Activated CD8-positive, alpha-beta T cell treated with anti-CD3 and anti-CD28 coated beads, Interleukin-2, amount 10 ng/mL, durations not matched to agents 7 days and 5 days (primary cell): Measurements from ENCODE around the gene IL2RA. TPM values are rescaled to one million over a fixed set of nuclear protein-coding genes. Genes with fewer than 3 reads are reported as not detected.
"Not testable (repeated sequence)": the region's sequence is repeated elsewhere in the genome, so short reads cannot be mapped to it uniquely, and the experiment has no call there.

Experiments used
- ATAC-seq: fragments of 150-1000 bp; cut with Tn5 transposase; one replicate; pipeline ENCODE4 v1.10.0; 2021; ENCODE audit warnings: moderate library complexity
- CTCF ChIA-PET: fragments of 350-600 bp; sonication (Branson Sonifier 250); formaldehyde crosslinking; loops from one replicate; lab custom pipeline; 2021; ENCODE audit warnings: antibody characterized with exemption; lab: Charles Lee
- POLR2A ChIA-PET: fragments of 350-600 bp; sonication (Branson Sonifier 250); formaldehyde crosslinking; loops from one replicate; lab custom pipeline; 2021; ENCODE audit warnings: antibody characterized with exemption; lab: Charles Lee
- DNase-seq: peaks from one replicate; pipeline ENCODE4 v3.0.0-alpha.2; 2020
- H3K27ac Mint-ChIP-seq: one replicate; pipeline ENCODE4 v1.8.0; 2021; ENCODE audit warnings: mild to moderate bottlenecking, mixed read lengths
- H3K27me3 Mint-ChIP-seq: one replicate; pipeline ENCODE4 v1.8.0; 2021; ENCODE audit warnings: low read depth, mixed read lengths
- H3K36me3 Mint-ChIP-seq: one replicate; pipeline ENCODE4 v1.8.0; 2021; ENCODE audit warnings: low read depth, mixed read lengths
- H3K4me1 Mint-ChIP-seq: one replicate; pipeline ENCODE4 v1.8.0; 2021; ENCODE audit warnings: low read depth, mixed read lengths
- H3K4me3 Mint-ChIP-seq: one replicate; pipeline ENCODE4 v1.8.0; 2021; ENCODE audit warnings: mild to moderate bottlenecking, mixed read lengths
- H3K9me3 Mint-ChIP-seq: one replicate; pipeline ENCODE4 v1.8.0; 2022; ENCODE audit warnings: mixed read lengths; ENCODE audit not compliant: insufficient read depth
- total RNA-seq, 2 experiments: library from RNA; stranded (reverse); gene quantifications; one replicate each; pipeline ENCODE4 v1.2.3, GENCODE V29; 2021

Gene IL2RA
- total RNA-seq, 2 experiments from 2014 or later: 174 to 177 TPM

GRCh38 chr10:6005856-6006395 is 56.2 kb downstream of the IL2RA start:
- H3K9me3 Mint-ChIP-seq: no peaks in the 10 kb centered on the region
- no peak overlapping the region for H3K27ac Mint-ChIP-seq
- no peaks in the 10 kb centered on the region for H3K27me3 Mint-ChIP-seq
- peaks cover 15% of the 10 kb centered on the region for H3K36me3 Mint-ChIP-seq
- H3K4me1 Mint-ChIP-seq: peaks cover 22% of the 10 kb centered on the region
- ChIA-PET POLR2A (no interaction called here), CTCF (interaction anchor here (1.0 kb wide), 1 partner anchor 12 kb away, joined by 4 read pairs; no protein-coding TSS in a partner anchor)
- DNase-seq (peak; percentile 12), ATAC-seq (no peak)
- H3K4me3 Mint-ChIP-seq: no peak overlapping the region

GRCh38 chr10:6005161-6005804 is 56.9 kb downstream of the IL2RA start:
- H3K4me1 Mint-ChIP-seq: peaks cover 22% of the 10 kb centered on the region
- peaks cover 14% of the 10 kb centered on the region for H3K36me3 Mint-ChIP-seq
- POLR2A ChIA-PET: interaction anchor here (0.6 kb wide), 1 partner anchor 180 kb away, joined by 3 read pairs; no protein-coding TSS in a partner anchor
- H3K4me3 Mint-ChIP-seq, DNase-seq, H3K27me3 Mint-ChIP-seq, ATAC-seq, CTCF ChIA-PET, H3K9me3 Mint-ChIP-seq: not testable (repeated sequence)
- H3K27ac Mint-ChIP-seq: peak overlapping the region; percentile 54

- Mint-ChIP-seq H3K4me3 (no peak overlapping the region), H3K27me3 (peaks cover 3% of the 10 kb centered on the region)
- POLR2A ChIA-PET: no interaction called here
These were observed 59.2 kb downstream of the IL2RA start for GRCh38 chr10:6002809-6003510.

GRCh38 chr10:5999440-6000165 is 62.6 kb downstream of the IL2RA start:
- Mint-ChIP-seq H3K4me1 (peaks cover 22% of the 10 kb centered on the region), H3K27me3 (peaks cover 15% of the 10 kb centered on the region), H3K4me3 (no peak overlapping the region), H3K9me3 (no peaks in the 10 kb centered on the region), H3K36me3 (no peaks in the 10 kb centered on the region), H3K27ac (no peak overlapping the region)
- ATAC-seq: no peak
- peak; percentile 19 for DNase-seq
- CTCF ChIA-PET: no interaction called here
- POLR2A ChIA-PET: no interaction called here

More at GRCh38 chr10:6002809-6003510, 59.2 kb downstream of the IL2RA start:
- peaks cover 4% of the 10 kb centered on the region for H3K36me3 Mint-ChIP-seq
- no peak overlapping the region for H3K27ac Mint-ChIP-seq
- CTCF ChIA-PET: interaction anchor here (2.0 kb wide), 1 partner anchor 11 kb away, joined by 12 read pairs; no protein-coding TSS in a partner anchor
- DNase-seq: peak; percentile 17
- no peaks in the 10 kb centered on the region for H3K9me3 Mint-ChIP-seq
- no peak for ATAC-seq
- peaks cover 22% of the 10 kb centered on the region for H3K4me1 Mint-ChIP-seq

- POLR2A ChIA-PET: interaction anchor here (1.0 kb wide), 1 partner anchor 20 kb away, joined by 3 read pairs; no protein-coding TSS in a partner anchor
- Mint-ChIP-seq H3K4me1 (peaks cover 5% of the 10 kb centered on the region), H3K27me3 (peaks cover 23% of the 10 kb centered on the region), H3K4me3 (no peak overlapping the region), H3K36me3 (no peaks in the 10 kb centered on the region), H3K27ac (no peak overlapping the region), H3K9me3 (peaks cover 15% of the 10 kb centered on the region)
- no peak for ATAC-seq
- CTCF ChIA-PET: no interaction called here
- DNase-seq: no peak
These were observed 65.5 kb downstream of the IL2RA start for GRCh38 chr10:5996696-5997095.

- ChIA-PET POLR2A (no interaction called here), CTCF (interaction anchor here (1.4 kb wide), 1 partner anchor 19 kb away, joined by 3 read pairs; no protein-coding TSS in a partner anchor)
- H3K4me1 Mint-ChIP-seq: peaks cover 14% of the 10 kb centered on the region
- no peak for ATAC-seq
- no peaks in the 10 kb centered on the region for H3K36me3 Mint-ChIP-seq
- H3K4me3 Mint-ChIP-seq: no peak overlapping the region
- H3K9me3 Mint-ChIP-seq: peaks cover 21% of the 10 kb centered on the region
- DNase-seq: no peak
- H3K27ac Mint-ChIP-seq: no peak overlapping the region
- H3K27me3 Mint-ChIP-seq: peaks cover 14% of the 10 kb centered on the region
These were observed 69.8 kb downstream of the IL2RA start for GRCh38 chr10:5992398-5992797.

GRCh38 chr10:5991708-5992107 is 70.5 kb downstream of the IL2RA start:
- no peak overlapping the region for H3K27ac Mint-ChIP-seq
- DNase-seq: no peak
- peaks cover 21% of the 10 kb centered on the region for H3K9me3 Mint-ChIP-seq
- H3K4me3 Mint-ChIP-seq: no peak overlapping the region
- peaks cover 13% of the 10 kb centered on the region for H3K27me3 Mint-ChIP-seq
- H3K4me1 Mint-ChIP-seq: peaks cover 14% of the 10 kb centered on the region
- CTCF ChIA-PET: interaction anchor here (1.4 kb wide), 1 partner anchor 19 kb away, joined by 3 read pairs; no protein-coding TSS in a partner anchor
- ATAC-seq: no peak
- POLR2A ChIA-PET: no interaction called here
- H3K36me3 Mint-ChIP-seq: no peaks in the 10 kb centered on the region

GRCh38 chr10:5989756-5990155 is 72.4 kb downstream of the IL2RA start:
- H3K4me1 Mint-ChIP-seq: peaks cover 14% of the 10 kb centered on the region
- ATAC-seq (no peak), DNase-seq (no peak)
- H3K4me3 Mint-ChIP-seq: no peak overlapping the region
- peaks cover 21% of the 10 kb centered on the region for H3K9me3 Mint-ChIP-seq
- H3K27me3 Mint-ChIP-seq: peaks cover 13% of the 10 kb centered on the region
- ChIA-PET POLR2A (no interaction called here), CTCF (interaction anchor here (1.2 kb wide), 1 partner anchor 24 kb away, joined by 3 read pairs; no protein-coding TSS in a partner anchor)
- no peaks in the 10 kb centered on the region for H3K36me3 Mint-ChIP-seq
- H3K27ac Mint-ChIP-seq: no peak overlapping the region

- Mint-ChIP-seq H3K9me3 (peaks cover 14% of the 10 kb centered on the region), H3K36me3 (no peaks in the 10 kb centered on the region), H3K27me3 (peaks cover 14% of the 10 kb centered on the region), H3K4me1 (peaks cover 14% of the 10 kb centered on the region), H3K4me3 (no peak overlapping the region), H3K27ac (no peak overlapping the region)
- ATAC-seq: no peak
- ChIA-PET CTCF (interaction anchor here (1.0 to 2.4 kb wide), 5 partner anchors 11 to 359 kb away, joined by 3 to 22 read pairs (median 5); partner anchors contain the start of genes IL15RA and PFKFB3), POLR2A (interaction anchor here (0.8 to 1.5 kb wide), 4 partner anchors 10 to 98 kb away, joined by 3 to 18 read pairs (median 4); partner anchors contain the start of gene IL15RA)
- DNase-seq: peak; percentile 18
These were observed 73.7 kb downstream of the IL2RA start for GRCh38 chr10:5988336-5988920.

GRCh38 chr10:5987747-5988146 is 74.4 kb downstream of the IL2RA start:
- ChIA-PET POLR2A (interaction anchor here (0.8 to 1.5 kb wide), 4 partner anchors 9 to 99 kb away, joined by 3 to 18 read pairs (median 4); partner anchors contain the start of gene IL15RA), CTCF (interaction anchor here (1.0 to 2.4 kb wide), 5 partner anchors 11 to 358 kb away, joined by 3 to 22 read pairs (median 5); partner anchors contain the start of genes IL15RA and PFKFB3)
- no peak overlapping the region for H3K27ac Mint-ChIP-seq
- no peak for ATAC-seq
- no peaks in the 10 kb centered on the region for H3K36me3 Mint-ChIP-seq
- H3K4me1 Mint-ChIP-seq: peaks cover 14% of the 10 kb centered on the region
- no peak overlapping the region for H3K4me3 Mint-ChIP-seq
- peaks cover 14% of the 10 kb centered on the region for H3K27me3 Mint-ChIP-seq
- peaks cover 14% of the 10 kb centered on the region for H3K9me3 Mint-ChIP-seq
- DNase-seq: peak; percentile 20

- no peak overlapping the region for H3K27ac Mint-ChIP-seq
- H3K36me3 Mint-ChIP-seq: no peaks in the 10 kb centered on the region
- no peak overlapping the region for H3K4me3 Mint-ChIP-seq
- peaks cover 14% of the 10 kb centered on the region for H3K4me1 Mint-ChIP-seq
- POLR2A ChIA-PET: no interaction called here
- DNase-seq (no peak), ATAC-seq (no peak)
- peaks cover 15% of the 10 kb centered on the region for H3K27me3 Mint-ChIP-seq
- H3K9me3 Mint-ChIP-seq: no peaks in the 10 kb centered on the region
- CTCF ChIA-PET: no interaction called here
These were observed 77.1 kb downstream of the IL2RA start for GRCh38 chr10:5985029-5985428.
